Inflammatory macrophage (primary cell): ENCODE measurements around the gene TMEM229B.

Experiments used
- DNase-seq, 2 donors: peaks; one replicate each; pipeline ENCODE4 v3.0.0-alpha.2; 2020 to 2022
- total RNA-seq, 18 experiments: gene quantifications; one replicate each; lab custom pipeline; 2026; ENCODE audit warnings: mixed read lengths in 6 of 18, inconsistent platforms in 2 of 18; lab: John Stamatoyannopoulos, UW

The TMEM229B gene
- 1.8 to 15.0 (median 3.7) reads per million in 18 experiments for total RNA-seq

DNA sequence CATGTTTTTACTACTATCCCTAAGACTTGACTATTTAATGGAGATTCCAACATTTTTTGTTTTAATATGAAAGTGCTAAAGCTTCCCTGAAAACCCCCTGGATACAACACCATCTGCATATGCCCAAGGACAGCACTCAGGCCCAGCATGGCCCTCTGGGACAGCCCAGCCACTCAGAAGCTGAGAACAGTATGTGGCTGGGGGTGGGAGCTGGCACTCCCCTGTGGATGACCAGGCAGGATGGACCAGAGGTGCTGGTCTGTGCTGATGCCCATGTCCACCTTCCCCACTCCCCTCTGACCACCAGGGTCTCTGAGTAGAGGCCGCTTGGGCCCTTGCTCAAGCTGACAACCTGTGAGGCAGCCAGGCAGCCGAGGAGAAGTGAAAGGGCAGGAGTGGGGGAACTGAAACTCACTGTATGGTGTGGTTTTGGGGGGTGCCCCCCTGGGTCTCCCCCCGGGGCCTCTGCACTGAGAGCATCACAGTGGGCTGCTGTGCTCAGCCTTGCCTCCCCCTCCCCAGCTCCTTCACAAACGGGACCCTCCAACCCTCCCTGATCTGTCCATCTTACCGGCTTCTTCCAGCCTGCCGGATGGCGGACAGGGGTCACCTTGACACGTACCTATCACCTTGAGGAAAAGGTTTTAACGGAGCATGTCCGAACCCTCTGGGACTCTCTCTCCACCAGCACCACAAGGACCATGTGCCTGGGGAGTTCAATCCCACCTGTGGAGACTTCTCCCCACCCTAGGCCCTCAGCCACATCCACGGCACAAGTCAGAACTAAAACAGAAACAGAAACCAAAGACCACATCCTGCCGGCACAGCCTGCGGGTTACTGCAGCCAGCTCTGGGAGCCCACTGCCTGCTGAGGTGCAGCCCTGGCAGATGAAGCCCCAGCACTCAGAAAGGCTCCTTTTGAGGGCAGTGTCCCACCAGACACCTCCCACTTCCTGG, at the start of gene TMEM229B:
Gene TMEM229B, minus strand, starts transcription at position 785 of the 957 bp plus-strand sequence. CDS start 14,798 bp downstream, outside the sequence.
- DNase-seq, result peak; percentile 35 to 47

GRCh38 chr14:67537736-67538135, 49.2 kb upstream of the TMEM229B start:
- DNase-seq, result no peak

- DNase-seq, result no peak
Measured at GRCh38 chr14:67536087-67536486, 47.6 kb upstream of the TMEM229B start.

DNA sequence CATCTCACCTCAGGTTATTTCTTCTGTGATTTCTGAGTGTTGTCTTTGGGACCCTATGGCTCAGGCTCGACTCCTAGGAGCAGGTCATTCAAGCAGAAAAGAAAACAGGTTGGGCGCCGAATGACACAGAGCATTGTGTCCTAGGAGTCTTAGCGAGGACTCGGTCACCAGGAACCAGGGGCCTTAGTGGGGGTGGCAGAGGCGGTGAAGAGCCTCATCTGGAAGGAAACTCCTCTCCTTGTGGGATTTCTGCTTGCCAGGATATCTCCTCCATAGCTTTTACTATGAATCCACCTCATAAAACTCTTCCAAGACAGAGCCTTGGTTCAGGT, 45.2 kb upstream of the TMEM229B start:
- DNase-seq, result no peak

DNA sequence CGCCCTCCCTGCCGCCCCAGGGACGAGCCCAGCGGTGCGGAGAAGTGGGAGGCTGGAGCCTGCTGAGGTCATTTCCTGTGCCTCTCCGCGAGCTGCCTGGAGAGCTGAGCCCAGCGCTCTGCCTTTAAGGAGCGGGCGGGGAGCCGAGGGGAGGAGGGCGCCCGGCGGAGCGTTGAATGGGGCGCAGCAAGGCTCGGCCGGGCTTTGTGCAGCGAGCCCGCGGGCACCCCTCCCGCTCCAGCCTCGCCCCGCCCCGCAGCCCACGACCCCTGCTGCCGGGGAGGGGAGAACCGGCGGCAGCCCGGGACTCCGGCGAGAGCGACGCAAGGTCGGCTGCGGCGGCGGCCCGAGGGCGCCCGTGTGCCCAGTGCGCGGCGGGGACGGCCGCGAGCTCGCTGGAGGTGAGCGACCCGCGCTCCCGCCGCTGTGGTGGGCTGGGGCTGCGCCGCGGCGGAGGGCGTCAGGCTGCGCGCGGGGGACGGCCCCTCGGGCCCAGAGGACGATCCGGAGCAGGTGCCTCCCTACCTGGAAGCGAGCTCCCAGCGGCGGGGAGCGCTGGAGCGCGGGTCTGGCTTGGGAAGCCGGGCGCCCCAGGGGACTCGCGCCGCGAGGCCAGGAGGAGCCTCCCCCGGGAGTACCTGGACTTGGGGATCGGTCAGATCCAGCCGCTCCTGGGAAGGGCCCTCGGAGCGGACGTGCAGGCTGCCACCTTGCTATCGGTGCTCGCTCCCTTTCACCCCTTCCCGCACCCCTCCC, 44.7 kb upstream of the TMEM229B start, which contains the start of gene PLEKHH1:
Gene PLEKHH1, plus strand, starts transcription at position 293 of the 756 bp plus-strand sequence. CDS start 8,578 bp downstream, outside the sequence.
- peak; percentile 72 to 82 for DNase-seq

DNA sequence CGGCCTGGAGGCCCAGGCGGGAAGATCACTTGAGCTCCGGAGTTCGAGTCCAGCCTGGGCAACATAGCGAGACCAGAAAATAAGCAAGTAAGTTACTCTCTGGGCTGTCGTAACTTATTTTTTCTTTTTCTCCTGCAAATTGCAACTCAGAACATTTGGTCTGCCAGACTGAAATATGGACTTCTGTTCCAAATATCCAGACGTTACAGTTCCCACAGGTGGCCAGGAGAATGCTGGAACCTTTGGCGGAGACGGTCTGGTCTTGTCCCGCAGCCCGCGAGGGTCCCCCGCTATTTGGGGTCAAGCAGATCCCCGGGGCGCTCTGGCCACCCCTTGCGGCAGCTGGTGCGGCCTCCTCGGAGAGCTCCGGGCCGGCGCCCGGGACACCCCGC, 44.1 kb upstream of the TMEM229B start:
- DNase-seq, result no peak

GRCh38 chr14:67529947-67530935, 41.7 kb upstream of the TMEM229B start:
- DNase-seq, result no peak

DNA sequence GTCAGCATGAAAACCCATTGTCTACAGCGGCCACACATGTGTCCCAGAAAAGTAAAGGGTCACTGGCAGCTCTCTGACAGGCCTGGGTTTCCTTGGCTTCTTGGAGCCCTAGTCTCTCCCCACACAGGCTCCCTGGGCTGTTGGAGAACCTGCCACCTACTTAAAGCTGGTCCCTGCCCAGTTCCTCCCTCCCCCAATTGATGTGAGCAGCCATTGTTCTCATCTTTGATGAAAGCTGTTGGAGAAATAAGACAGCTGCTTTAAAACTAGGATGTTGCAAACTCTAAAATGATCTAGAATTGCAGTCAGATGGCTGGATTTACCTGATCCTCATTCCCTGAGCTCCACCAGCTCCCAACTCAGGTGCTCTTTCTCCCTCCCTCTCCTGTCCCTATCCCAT, 39.8 kb upstream of the TMEM229B start:
- no peak for DNase-seq

- no peak for DNase-seq
Measured at GRCh38 chr14:67527756-67528155, 39.2 kb upstream of the TMEM229B start.

GRCh38 chr14:67526676-67527459, 38.3 kb upstream of the TMEM229B start:
- DNase-seq, result peak; percentile 31 to 38

DNA sequence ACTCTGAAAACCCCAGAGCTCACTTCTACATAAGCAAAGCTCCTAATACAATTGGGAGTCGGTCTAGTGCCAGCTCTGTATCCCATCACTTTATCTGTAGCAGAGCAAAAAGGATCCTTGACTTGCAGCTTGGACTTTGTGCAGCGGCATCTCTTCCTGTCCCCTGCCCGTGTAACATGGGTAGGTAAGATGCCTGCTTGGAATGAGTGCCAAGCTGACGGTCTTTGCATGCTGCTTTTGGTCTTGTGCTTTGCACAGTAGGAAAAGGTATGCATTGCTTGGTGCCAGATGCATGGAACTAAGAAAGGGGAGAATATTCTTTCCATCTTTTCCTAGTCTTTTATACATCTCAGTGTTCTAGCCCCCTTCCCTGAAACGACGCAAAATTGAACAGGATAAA, 37.7 kb upstream of the TMEM229B start:
- DNase-seq, result no peak

- DNase-seq, result no peak
Measured at GRCh38 chr14:67525389-67525788, 36.9 kb upstream of the TMEM229B start.

- DNase-seq, result no peak
Measured at GRCh38 chr14:67524634-67524963, 36.1 kb upstream of the TMEM229B start.

GRCh38 chr14:67523764-67524633, 35.5 kb upstream of the TMEM229B start:
- peak; percentile 7 to 46 for DNase-seq

DNA sequence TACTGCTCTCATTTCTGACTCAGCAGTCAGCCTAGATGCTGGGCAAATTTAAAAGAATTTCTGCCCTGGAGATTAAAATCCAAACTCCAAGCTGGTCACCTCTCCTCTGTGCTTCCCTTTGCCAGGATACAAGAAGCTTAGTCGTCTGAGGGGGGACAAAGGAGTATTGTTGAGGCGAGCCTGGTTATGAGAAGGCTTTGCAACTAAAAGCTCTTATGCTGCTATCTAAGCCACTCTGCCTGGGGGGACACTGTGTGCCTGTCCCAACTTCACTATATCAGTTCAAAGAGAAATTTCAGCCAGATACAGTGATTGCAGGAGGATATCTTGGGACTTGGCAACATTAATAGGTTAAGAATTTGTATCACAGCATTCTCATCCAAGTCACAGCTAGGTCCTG, 33.7 kb upstream of the TMEM229B start:
- DNase-seq, result no peak

GRCh38 chr14:67520482-67520881, 32.0 kb upstream of the TMEM229B start:
- DNase-seq, result no peak

DNA sequence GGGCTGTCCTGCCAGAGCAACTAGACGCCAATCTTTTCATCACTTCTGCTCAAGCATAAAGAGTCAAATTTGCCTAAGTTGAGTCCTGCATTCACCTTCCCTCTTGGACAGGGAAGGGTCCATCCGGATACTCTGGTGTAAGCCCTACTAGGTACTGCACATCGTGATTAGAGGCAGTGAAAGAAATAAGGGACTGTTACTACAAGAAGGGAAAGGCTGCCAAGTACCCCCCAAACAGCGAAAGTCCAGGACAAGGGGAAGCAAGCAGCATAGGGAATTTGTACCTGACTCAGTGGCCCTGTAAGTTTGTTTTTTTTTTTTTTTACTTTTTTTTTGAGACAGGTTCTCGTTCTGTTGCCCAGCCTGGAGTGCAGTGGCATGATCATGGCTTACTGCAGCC, 30.9 kb upstream of the TMEM229B start:
- DNase-seq, result no peak

DNA sequence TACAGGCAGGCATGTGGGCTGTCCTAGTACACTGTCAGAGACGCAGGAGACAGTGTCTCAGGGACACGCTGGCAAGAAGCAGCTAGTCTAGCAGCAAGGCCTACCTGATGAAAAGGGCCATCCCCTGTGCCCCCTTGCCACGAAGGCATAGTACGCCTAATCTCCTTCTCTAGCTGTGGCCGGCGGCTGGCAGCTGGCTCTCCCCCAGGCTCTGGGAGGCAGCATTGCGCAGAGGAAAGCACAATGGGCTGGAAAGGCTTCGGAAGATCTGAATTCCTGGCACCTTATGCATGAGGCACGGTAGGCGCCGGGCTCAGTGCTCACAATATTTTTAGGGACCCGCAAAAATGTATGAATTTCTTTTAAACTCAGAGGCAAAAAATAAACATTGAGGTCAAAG, 28.6 kb upstream of the TMEM229B start:
- DNase-seq, result no peak

GRCh38 chr14:67516676-67517075, 28.2 kb upstream of the TMEM229B start:
- DNase-seq, result peak; percentile 48 to 56

DNA sequence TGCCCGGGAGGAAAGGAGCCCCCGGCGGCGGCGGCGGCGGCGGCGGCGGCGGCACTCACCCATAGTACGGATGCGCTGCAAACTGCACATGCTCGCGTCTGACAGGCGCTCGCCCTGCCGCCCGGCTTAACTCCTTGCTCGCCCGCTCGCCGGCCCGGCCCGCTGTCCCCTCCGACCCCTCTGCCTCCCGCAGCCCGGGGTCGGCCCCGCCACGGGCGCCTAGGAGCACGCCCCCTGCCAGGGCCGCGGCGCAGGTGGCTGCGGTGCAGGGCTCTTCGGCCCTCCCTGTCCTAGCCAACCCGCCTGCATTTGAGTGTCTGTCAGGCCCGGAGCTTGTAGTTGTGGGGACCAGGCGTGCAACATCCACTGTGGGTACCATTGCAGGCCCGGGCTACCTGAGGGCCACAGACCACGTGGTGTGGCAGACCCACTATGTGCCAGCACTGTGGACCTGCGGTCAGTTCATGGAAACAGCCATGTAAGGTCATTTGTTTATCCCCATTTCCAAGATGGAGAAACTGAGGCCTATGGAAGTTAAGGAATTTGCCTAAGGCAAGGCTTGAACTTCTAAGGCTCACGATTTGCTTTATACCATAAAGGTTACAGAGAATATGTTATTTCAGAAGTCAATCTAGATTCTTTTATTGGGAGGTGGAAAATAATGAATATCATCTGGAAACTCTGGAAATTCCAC, 27.0 kb upstream of the TMEM229B start:
- peak in 1 of 2 donors; percentile 10 for DNase-seq
